ENCODE results near the gene MUCL1.
"Not testable (repeated sequence)": the region's sequence is repeated elsewhere in the genome, so short reads cannot be mapped to it uniquely, and the experiment has no call there.

Gene MUCL1

DNA sequence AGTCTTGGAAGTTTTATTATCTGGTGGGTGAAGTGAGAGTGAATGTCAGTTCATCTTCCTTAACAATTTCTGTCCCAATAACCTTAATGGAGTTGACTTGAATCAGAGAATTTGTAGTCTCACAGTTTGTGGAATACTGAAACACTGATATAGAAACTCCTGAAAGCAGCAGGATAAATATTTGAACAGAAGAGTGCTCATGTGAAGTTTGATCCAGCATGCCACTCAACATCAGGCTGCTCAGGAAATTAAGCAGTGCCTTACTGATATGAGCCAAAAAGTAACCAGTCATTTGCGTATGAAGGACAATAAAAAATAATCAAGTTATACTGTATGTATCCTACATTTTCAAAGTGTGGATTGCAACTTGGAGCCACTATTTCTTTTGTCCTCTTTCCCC, 15.7 kb downstream of the MUCL1 start:
- TF ChIP-seq, protein P1, sequence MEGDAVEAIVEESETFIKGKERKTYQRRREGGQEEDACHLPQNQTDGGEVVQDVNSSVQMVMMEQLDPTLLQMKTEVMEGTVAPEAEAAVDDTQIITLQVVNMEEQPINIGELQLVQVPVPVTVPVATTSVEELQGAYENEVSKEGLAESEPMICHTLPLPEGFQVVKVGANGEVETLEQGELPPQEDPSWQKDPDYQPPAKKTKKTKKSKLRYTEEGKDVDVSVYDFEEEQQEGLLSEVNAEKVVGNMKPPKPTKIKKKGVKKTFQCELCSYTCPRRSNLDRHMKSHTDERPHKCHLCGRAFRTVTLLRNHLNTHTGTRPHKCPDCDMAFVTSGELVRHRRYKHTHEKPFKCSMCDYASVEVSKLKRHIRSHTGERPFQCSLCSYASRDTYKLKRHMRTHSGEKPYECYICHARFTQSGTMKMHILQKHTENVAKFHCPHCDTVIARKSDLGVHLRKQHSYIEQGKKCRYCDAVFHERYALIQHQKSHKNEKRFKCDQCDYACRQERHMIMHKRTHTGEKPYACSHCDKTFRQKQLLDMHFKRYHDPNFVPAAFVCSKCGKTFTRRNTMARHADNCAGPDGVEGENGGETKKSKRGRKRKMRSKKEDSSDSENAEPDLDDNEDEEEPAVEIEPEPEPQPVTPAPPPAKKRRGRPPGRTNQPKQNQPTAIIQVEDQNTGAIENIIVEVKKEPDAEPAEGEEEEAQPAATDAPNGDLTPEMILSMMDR (IDR thresholded peaks at IDR 0.05; ENCODE audit: low read depth, low read length): no peak
- no peak for DNase-seq (ENCODE audit: extremely low read depth, low read depth)

DNA sequence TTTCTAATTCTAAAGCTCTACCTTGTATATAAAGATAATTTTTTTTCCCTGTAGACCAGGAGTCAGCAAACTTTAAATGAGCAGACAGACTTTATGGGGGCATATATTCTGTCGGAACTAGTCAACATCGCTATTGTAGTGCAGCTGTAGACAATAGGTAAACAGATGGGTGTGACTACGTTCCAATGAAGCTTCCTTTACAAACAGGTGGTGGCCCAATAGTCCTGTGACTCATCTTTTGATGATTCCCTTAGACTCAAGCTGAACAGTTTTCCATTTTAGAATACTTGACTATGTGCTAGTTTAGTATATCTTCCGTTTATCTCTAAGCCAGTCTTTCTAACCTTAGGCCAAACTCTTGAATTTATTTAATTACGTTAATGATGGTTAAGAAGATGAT, 16.3 kb downstream of the MUCL1 start:
- DNase-seq (ENCODE audit: extremely low read depth, low read depth): no peak
- TF ChIP-seq, protein P1 (IDR thresholded peaks at IDR 0.05; ENCODE audit: low read depth, low read length): no peak

DNA sequence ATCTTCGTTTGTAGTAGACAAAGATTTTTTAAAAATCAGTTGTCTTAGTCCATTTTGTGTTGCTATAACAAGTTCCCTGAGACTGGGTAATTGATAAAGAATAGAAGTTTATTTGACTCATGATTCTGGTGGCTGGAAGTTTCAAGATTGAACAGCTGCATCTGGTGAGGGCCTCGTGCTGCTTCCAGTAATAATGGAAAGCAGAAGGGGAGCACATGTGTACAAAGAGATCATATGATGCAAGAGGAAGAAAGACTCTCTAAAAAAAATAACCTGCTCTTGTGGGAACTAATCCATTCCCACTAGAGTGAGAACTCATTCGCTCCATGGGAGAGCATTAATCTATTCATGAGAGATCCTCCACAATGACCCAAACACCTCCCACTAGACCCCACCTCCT, 24.8 kb downstream of the MUCL1 start:
- TF ChIP-seq, protein P1 (IDR thresholded peaks at IDR 0.05; ENCODE audit: low read depth, low read length): no peak
- DNase-seq (ENCODE audit: extremely low read depth, low read depth): peak; percentile 1

DNA sequence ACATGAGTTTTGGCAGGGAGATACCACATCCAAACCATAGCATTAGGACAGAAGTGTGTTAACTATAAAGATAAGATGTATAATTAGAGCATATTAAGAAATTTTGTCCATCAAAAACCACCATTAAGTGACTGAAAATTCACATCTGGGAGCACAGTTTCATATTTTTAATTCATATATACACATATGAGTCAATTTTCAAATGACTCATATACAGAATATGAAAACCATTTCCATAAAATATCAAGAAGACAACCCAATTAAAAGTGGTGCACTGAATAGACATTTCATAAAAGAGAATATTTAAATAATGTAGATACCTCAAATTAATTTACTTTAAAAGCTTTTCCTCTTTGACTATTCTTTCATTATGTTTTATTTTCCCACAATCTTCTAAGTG, 25.3 kb downstream of the MUCL1 start:
- DNase-seq (ENCODE audit: extremely low read depth, low read depth): no peak
- TF ChIP-seq, protein P1 (IDR thresholded peaks at IDR 0.05; ENCODE audit: low read depth, low read length): no peak

DNA sequence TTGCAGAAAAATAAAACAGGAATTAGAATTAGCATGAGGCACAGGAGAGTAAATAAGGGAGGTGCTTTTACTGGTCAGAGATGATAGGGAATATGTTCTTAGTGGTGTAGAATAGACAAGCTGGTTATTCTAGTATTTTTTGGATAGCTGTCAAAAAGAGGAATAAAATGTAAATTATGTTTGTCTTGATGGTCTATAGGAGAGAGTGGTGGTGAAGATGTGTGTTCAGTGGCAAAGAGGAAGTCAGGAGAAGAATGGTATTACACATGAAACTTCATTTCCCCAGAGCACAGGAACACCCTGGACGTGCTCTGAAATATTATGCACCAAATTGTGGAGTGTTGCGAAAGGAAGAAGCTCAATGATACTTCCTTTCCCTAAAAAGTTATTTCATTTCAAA, 27.8 kb downstream of the MUCL1 start:
- no peak for DNase-seq (ENCODE audit: extremely low read depth, low read depth)
- TF ChIP-seq, protein P1 (IDR thresholded peaks at IDR 0.05; ENCODE audit: low read depth, low read length): no peak

DNA sequence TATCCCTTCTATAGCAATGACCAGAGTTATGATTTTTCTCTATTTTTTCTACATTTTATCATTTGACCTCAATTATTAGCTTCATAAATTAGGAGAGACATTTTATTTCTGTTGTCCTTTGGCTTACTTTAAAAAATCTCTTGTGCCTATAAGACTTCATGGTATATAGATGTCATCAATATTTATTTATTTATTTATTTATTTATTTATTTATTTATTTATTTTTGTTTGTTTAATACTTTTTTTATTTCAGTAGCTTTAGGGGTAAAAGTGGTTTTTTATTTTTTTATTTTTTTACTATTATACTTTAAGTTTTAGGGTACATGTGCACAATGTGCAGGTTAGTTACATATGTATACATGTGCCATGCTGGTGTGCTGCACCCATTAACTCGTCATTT, 28.3 kb downstream of the MUCL1 start:
- DNase-seq (ENCODE audit: extremely low read depth, low read depth): not testable (repeated sequence)

DNA sequence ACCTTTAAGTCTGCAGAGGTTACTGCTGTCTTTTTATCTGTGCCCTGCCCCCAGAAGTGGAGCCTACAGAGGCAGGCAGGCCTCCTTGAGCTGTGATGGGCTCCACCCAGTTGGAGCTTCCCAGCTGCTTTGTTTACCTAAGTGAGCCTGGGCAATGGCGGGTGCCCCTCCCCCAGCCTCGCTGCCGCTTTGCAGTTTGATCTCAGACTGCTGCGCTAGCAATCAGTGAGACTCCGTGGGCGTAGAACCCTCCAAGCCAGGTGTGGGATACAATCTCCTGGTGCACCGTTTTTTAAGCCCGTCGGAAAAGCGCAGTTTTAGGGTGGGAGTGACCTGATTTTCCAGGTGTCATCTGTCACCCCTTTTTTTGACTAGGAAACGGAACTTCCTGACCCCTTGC, 34.1 kb downstream of the MUCL1 start:
- not testable (repeated sequence) for DNase-seq (ENCODE audit: extremely low read depth, low read depth)

DNA sequence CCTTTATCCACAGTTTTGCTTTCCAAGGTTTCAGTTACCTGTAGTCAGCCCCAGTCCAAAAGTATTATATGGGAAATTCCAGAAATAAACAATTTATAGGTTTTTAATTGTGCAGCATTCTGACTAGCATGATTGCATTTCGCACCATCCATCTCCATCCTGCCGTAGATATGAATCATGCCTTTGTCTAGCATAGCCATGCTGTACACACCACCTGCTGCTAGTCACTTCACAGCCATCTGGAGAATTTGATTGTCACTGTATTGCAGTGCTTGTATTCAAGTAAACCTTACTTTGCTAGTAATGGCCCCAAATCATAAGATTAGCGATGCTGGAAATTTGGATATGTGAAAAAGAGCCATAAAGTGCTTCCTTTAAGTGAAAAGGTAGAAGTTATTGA, 36.0 kb downstream of the MUCL1 start:
- DNase-seq (ENCODE audit: extremely low read depth, low read depth): no peak
- TF ChIP-seq, protein P1 (IDR thresholded peaks at IDR 0.05; ENCODE audit: low read depth, low read length): no peak
